HG03442 (cell line): Measurements from ENCODE around the gene STAP2.
"Not testable (repeated sequence)": the region's sequence is repeated elsewhere in the genome, so short reads cannot be mapped to it uniquely, and the experiment has no call there.

Source experiments
- ATAC-seq: cut with Tn5 transposase; IDR thresholded peaks from one replicate; pipeline ENCODE4 v1.9.1; 2021; ENCODE audit warnings: mild to moderate bottlenecking, moderate library complexity; ENCODE audit not compliant: unreplicated experiment

STAP2 gene

GRCh38 chr19:4303819-4304537 is 34.6 kb downstream of the STAP2 start:
- no peak for ATAC-seq

- ATAC-seq, result no peak
These were observed 36.4 kb downstream of the STAP2 start, which contains the start of gene TMIGD2 for GRCh38 chr19:4302243-4302640. TSS of gene TMIGD2 (minus strand) at chr19:4302389. CDS start at chr19:4302385, 4 bp downstream.

GRCh38 chr19:4301590-4302242 is 36.9 kb downstream of the STAP2 start:
- ATAC-seq, result no peak

GRCh38 chr19:4300589-4300988 is 38.0 kb downstream of the STAP2 start:
- no peak for ATAC-seq

- ATAC-seq, result no peak
These were observed 39.6 kb downstream of the STAP2 start for GRCh38 chr19:4298810-4299550.

- no peak for ATAC-seq
These were observed 40.5 kb downstream of the STAP2 start for GRCh38 chr19:4297901-4298809.

- no peak for ATAC-seq
These were observed 42.5 kb downstream of the STAP2 start for GRCh38 chr19:4295972-4296771.

- ATAC-seq, result no peak
These were observed 44.2 kb downstream of the STAP2 start for GRCh38 chr19:4294389-4294788.

- no peak for ATAC-seq
These were observed 46.1 kb downstream of the STAP2 start for GRCh38 chr19:4292515-4292914.

- ATAC-seq, result no peak
These were observed 47.4 kb downstream of the STAP2 start for GRCh38 chr19:4291184-4291732.

- ATAC-seq, result no peak
These were observed 50.4 kb downstream of the STAP2 start for GRCh38 chr19:4288091-4288777.

- not testable (repeated sequence) for ATAC-seq
These were observed 52.5 kb downstream of the STAP2 start for GRCh38 chr19:4286141-4286540.

- no peak for ATAC-seq
These were observed 53.7 kb downstream of the STAP2 start for GRCh38 chr19:4284974-4285373.

GRCh38 chr19:4284176-4284958 is 54.3 kb downstream of the STAP2 start:
- ATAC-seq, result no peak

GRCh38 chr19:4279530-4280422 is 58.9 kb downstream of the STAP2 start:
- no peak for ATAC-seq

- no peak for ATAC-seq
These were observed 59.4 kb downstream of the STAP2 start for GRCh38 chr19:4279267-4279529.

- ATAC-seq, result no peak
These were observed 60.0 kb downstream of the STAP2 start, which contains the start of gene SHD for GRCh38 chr19:4278419-4279266. TSS of gene SHD (plus strand) at chr19:4279266. CDS start at chr19:4280064, 798 bp downstream.
